HG03039 (cell line): ENCODE data around the gene CAMK2D.

Source experiments
- ATAC-seq: cut with Tn5 transposase; IDR thresholded peaks from one replicate; pipeline ENCODE4 v1.9.1; 2021; ENCODE audit warnings: mild to moderate bottlenecking, moderate library complexity; ENCODE audit not compliant: unreplicated experiment

Gene CAMK2D

DNA sequence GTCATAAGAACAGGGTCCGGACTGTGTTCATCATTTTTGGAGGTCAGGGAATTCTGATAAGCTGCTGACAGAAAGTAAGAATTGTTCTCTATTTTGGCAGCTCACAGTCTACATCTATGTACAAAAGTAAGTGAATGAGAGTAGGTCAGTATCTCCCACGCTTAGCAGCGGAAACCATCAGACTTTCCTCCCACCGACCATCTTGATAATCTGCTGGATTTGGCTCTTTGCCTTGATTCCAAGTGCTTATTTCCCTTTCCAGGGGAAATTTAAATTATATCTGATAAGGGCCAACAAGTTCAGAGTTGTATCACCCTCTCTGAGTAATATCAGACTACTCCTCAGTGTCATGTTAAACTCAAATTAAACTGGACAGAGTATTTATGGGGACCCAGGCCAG, 118.0 kb downstream of the CAMK2D start:
- ATAC-seq, result no peak

DNA sequence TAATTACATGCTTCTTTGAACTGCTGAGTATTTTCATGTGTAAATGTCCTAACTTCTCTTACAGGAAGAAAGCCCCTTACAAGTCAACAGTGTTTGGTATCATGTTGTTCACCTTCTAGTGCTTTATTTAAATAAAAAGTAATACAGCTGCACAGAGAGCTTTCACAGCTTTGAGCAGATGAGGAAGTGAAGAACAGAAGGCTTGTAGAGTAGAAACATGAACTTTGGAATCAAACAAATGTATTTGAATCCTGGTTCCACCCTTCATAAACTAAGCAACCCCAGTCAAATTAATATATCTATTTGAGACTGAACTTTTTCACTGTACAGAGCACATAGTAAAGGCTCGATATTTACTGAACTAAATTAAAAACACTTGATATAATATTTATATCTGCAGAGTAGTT, 120.5 kb downstream of the CAMK2D start:
- ATAC-seq, result peak; percentile 53

DNA sequence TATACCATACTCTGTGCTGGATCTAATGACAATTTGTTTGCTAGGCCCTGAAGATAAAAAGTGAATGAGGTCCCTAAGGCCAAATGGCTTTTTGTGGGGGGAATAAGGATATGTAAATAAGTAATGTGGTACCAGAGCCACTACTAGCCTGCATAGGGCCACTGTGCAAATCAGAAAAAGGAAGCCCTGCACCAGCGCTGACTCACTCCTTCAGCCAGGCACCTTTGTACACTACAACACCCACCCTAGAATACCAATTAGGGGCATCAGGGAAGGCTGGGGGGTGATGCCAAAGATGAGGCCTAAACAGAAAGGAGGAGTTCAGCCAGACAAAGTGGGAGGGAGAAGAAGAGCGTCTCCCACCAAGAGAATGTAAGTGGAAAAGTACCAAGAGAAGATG, 122.2 kb downstream of the CAMK2D start:
- no peak for ATAC-seq

DNA sequence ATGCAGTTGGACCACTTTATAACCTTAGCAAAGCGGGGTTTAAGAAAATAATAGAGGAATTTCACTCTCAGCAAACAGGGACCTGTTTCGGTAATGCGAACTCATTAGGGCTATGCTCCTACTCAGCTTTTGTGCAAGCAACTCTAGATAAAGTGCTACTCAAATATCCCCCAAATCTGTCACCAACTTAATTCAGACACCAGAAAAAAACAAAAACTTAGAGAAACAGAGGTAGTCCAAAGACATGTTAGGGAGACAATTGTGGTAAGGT, 123.0 kb downstream of the CAMK2D start:
- no peak for ATAC-seq

DNA sequence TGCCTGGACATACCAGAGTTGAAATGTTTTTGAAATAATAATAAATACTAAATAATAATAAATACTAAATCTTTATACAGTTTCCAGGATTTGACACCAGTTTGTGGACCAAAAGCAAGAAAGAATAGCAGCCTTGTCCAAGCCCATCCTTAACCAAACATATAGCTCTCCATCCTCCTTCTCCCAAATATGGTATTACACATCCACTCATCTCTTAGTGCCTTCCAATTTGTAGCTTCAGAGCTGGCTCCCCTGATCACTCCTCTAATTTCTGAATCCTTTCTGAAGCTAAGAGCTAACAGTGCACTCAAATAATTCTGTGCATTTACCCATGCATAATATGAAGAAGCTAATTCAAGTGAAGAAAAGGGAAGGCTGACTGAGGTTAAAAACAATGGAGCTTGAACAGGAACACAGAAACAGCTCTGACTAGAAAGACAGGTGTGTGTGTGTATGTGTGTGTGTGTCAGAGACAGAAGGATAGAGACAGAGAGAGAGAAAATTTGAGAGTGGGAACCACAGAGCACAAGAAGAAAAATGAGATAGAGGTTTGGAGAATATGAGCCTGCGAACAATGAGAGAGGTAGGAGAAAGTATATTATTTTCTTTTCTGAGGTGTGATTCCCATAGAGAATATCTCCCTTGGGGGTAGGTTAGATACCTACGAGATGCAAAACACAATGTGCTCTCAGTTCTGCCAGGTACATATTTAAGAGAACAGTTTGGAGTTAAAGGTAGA, 123.5 kb downstream of the CAMK2D start:
- ATAC-seq, result no peak

DNA sequence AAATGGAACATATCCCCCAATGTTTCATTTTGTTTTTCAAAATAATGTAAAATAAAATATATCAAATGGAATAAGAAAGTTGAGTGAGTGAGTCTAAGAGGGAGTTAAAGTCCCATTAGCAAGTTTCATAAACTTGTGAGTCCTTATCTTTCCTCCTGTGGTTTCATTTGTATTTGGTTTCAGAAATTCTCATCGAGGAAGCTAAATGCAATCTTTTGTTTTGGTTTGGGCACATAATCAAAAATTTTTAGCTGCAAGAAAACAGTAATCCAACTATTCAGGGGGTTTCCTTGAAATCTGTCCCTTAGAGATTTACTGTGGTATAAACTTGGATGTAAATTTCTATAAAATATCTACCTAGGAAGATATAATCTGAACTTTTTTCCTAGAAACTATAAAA, 124.2 kb downstream of the CAMK2D start:
- no peak for ATAC-seq

DNA sequence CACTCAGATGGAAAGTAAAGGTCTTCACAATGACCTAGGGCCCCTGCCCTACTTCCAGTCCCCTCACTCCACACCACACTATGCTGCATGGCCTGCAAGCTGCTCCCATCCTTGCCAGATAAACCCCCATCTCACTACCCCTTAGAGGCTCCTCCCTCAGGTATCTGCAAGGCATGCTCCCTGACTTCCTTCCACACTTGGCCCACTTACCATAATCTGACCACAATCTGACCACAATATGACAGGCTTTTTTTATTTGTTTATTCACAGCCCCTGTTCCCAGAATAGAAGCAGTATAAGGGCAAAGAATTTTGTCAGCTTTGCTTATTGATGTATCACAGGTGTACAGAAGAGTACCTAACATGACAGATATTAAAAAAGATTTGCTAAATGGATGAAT, 124.7 kb downstream of the CAMK2D start:
- no peak for ATAC-seq

DNA sequence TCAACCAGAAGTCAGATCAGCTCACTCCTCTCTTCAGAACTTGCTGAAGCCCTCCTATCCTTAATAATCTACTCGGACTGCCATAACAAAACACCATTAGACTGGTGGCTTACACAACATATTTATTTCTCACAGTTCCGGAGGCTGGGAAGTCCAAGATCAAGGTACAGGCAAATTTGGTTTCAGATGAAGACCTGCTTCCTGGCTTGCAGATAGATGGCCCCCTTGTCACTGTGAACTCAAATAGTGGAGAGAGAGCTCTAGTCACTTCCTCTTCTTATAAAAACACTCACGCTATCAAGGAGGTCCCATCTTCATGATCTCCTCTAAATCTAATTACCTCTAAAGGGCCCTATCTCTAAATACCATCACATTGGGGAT, 125.1 kb downstream of the CAMK2D start:
- peak; percentile 40 for ATAC-seq

DNA sequence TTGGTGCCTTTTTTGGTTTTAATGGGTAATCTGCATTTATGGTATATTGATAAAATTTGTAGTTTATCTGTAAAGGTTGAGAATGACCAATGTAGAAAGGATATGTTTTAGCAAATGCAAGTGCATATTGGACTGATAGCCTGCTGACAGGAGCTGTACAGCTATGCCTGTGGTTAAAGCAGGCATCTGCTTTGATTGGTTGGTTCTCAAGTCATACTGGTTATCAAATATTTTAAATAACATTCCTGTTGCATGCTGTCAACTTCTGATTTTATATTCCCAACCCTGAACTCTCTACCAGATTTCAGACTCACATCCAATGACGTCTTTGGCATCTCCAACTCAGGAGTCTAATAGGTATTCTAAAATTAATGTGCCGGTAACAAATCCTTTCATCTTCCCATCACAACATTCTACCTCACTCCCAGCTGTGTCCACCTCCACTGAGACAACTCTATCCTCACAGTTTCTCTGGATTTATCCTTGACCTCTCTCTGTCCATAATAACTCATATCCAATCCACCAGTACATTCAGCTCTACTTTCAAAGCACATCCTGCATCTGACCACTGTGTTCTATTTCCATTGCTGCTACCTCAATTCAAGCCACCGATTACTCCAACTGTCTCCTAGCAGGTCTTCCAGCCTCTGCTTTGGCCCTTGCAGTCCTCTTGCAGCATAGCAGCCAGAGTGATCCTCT, 125.7 kb downstream of the CAMK2D start:
- peak; percentile 4 for ATAC-seq

DNA sequence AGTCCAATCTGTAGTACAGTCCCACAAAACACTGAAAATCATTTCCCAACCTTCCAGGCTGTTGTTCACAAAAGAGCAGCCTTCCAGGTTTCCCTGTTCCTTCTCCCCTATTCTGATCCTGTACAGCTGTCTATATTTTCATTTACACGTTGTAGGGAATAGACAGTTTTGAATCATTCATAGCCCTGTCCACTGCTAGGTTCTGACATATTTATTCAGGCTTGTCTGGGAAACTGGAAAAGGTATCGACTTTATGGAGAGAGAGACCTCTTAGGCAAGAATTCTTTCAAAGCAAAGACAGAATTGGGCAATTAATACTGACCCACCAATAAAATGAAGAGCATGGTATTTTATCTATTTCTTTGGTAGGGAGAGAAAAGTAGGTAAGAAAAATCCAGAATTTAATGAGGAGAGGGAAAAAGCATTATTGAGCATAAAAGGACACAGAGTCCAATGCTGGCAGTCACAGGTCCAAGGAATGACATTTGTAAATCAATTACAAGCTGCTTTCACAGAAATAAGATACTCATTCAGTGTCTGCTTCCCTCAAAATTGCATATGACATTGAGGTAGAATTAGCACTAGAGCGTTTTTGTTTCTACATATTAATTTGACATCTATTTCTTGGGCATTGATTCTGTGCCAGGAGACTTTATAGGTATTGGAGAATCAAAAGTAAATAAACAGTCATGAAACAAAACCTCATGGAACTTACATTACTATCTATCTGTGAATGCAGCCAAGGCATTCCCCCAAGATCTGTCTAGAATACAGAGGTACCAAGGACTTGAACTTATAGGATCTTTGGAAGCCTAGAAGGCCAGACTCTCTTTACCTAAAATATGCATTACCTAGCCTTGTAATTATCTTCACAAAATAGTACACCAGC, 127.2 kb downstream of the CAMK2D start:
- no peak for ATAC-seq

DNA sequence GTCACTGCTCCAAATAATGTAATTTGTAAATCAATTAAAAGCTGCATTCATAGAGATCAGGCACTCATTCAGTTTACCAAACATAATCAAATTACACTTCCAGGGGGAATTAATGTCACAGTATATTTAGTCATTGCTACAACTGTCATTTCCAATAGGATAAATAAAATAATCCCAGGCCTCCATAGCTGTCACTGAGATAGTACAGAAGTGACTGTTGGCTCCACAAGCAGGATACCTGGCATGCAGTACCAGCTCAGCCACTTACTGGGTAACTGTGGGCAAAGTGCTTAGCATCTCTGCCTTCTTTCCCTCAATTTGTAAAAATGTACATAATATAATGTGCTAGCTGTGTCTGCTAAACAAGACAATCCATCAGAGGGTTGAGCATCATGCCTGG, 128.1 kb downstream of the CAMK2D start:
- ATAC-seq, result no peak

DNA sequence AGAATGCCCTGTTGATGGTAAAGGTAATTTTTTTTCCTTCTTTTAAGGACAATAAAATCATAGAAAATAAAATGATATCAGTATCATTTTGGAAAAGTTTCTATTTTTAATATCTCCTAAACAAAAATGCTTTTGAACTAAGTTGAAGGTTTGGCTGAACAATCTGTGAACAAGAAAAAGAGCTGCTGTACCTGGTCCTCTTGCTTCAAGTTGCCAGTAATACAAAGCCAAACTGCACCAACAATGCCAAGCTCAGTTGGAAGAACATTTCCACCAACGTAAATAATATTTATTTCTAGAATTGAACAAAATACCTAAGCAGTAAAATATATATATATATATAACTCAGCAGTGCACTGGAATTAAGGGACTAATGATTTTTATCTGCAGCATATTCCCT, 132.8 kb downstream of the CAMK2D start:
- ATAC-seq, result no peak

DNA sequence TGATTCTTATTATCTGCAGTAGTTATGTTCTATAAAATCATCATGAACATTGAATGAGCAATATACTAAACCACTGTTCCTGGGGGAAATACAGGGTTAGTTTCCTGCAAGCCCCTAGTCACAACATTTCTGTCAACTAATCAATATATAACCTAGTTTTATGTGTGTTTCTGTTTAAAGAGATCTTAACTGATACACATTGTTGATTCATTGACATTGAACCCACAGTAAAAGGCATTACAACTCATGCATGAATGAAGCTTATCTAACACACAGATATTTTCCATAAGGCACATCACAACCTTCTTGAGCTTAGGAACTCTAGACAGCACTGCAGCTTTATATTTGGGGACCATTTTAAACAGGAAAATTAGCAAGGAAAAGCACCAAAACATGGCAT, 134.2 kb downstream of the CAMK2D start:
- ATAC-seq, result no peak

DNA sequence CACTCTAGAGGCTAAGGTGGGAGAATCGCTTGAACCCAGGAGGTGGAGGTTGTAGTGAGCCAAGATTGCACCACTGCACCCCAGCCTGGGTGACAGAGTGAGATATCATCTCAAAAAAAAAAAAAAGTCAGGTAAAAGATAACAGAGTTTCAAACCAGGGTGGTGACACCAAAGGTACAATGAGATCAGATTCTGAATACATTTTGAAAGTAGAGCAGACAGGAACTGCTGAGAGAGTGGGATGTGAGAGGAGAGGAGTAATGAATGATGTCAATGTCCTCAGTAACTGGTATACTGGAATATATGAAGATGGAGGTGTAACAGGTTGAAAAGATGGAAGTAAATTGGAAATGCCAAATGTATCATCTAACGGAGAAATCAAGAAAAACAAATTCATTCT, 135.6 kb downstream of the CAMK2D start:
- ATAC-seq, result no peak

DNA sequence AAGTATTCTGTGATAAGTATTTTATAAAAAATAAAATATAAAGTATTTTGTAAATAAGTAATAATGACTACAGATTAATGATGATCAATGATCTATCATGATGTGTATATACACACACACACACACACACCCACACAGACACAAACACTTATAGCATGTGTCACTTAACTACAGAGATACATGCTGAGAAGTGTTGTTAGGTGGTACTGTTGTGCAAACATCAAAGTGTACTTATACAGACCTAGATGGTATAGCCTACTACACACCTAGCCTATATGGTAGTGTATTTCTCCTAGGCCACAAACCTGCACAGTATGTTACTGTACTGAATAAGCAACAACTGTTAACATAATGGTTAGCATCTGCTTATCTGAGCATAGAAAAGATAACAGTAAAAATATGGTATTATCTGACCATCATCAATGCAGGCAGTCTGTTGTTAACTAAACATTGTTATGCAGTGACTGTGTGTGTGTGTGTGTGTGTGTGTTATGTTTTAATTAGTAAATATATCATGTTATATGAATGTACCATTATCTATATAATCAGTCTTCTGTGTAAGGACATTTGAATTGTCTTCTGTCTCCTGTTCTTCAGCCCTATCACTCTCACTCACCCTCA, 138.2 kb downstream of the CAMK2D start:
- no peak for ATAC-seq

DNA sequence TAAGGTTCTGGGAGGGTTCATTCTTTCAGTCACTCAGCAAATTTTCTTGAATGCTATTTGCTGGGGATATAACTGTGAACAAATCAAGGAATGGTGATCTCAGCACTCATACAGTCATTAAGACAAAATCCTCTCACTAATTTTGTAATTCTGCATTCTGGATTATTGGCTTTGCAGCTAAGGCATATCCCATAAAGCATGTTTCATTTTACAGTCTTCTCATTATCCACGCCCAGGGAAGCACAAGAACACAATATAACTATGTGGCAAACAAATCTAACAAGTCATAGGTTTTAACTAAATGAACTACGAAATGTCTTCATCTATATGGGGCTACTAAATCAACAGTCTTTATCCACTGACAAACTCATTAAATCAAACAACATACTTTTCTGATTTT, 139.9 kb downstream of the CAMK2D start:
- ATAC-seq, result no peak

DNA sequence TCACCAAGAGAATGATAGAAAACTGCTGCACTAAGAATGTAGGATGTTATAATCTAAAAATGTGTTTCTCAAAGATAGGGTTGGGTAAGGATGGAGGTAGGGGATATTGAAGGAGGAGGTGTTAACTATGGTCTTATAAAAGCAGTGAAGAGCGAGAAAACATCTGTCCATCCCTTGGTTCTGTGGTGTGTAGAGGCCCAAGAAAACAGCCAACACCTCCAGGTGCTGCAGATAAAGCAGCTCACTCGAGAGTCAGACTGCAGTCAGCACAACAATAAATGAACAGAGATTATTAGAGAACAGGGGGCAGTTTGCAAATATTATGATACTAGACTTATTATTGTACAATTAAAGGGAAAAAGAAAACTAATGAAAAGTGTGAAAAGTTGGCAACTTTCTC, 141.5 kb downstream of the CAMK2D start:
- no peak for ATAC-seq

DNA sequence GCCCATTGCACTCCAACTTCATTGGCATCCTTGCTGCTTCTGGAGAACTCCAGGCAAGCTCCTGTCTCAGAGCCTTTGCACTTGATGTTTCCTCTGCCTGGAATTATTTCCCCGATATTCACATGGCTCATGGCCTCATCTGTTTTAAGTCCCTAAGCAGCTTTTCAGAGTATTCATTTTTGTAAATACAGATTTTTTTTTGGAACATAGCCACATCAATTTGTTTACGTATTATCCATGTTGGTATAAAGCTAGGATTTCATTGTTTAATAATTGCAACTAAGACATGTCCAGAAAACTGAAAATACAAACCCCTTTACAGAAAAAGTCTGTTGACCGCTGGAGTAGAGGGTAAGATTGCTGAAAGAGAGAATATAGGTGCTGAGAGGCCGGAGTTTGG, 142.0 kb downstream of the CAMK2D start:
- no peak for ATAC-seq

DNA sequence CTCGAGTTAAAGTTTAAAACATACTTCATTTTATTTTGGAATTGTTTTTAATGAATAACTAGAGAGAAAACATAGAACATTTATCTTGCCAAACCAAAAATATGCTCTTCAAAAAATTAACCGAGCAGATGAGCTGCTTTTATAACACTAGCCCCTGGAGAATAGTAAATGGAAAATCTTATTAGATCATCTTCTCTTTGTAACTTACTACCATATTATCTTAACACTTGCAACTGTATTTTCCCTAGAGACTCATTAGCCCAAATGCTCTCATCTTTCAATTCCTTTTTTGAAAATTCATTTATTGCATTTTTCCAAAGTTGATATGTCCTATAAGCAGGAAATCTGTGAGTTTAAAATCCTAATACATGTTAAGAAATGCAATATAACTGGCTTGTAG, 143.3 kb downstream of the CAMK2D start:
- no peak for ATAC-seq

DNA sequence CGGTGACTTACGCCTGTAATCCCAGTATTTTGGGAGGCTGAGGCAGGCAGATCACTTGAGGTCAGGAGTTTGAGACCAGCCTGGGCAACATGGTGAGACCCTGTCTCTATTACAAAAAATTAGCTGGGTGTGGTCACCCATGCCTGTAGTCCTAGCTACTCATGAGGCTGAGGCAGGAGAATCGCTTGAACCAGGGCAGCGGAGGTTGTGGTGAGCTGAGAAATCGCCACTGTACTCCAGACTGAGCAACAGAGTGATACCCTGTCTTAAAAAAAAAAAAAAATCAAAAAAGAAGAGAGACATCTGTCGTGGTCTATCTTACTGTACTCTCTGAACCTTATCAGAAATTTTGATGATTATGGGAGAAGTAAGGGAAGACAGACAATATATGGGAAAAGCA, 144.3 kb downstream of the CAMK2D start:
- no peak for ATAC-seq

DNA sequence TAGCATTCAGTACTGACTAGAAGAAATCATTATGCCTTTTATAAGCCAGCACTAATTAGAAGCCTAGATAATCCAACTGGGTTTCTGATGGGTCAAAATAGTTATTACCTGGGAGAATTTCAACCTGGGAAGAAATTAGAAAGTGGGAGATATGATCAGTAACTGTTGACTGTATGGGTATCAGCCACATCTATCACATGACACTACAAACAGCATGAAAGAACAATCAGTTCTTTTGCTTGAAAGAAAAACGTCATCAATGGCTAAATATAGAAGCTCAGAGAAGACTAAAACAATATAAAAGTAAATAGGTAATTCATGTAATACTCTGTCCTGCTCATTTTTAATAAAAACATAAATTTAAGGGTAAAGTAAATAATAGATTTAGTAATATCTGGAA, 145.1 kb downstream of the CAMK2D start:
- ATAC-seq, result no peak

DNA sequence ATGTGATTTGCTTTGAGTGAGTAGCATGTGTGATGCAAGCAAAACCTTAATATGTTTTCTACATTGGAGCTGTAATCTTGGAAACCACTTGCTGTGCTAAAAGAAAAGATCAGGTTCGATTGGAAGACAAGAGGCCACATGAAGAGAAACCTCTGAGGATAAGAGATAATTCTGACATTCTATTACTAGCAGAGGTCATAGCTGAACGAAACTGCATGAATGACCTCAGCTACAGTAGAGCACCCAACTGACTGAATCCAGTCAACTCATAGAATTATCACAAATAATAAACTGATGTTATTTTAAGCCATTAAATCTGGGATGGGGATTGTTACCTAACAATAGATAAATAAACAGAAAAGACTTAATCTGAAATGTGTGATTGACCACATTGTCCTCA, 147.1 kb downstream of the CAMK2D start:
- ATAC-seq, result no peak
